Sigmoid colon (tissue), 3 donors: ENCODE results near the gene GOLGA3.

Source experiments
- POLR2A ChIP-seq, 2 donors: fragments of 450-650 bp; IDR thresholded peaks; one replicate each; pipeline ENCODE4 v1.6.1; 2016; ENCODE audit warnings: antibody characterized with exemption in 2 of 2, mild to moderate bottlenecking in 2 of 2, moderate library complexity in 2 of 2
- TF ChIP-seq, protein P1 (sequence below), 4 experiments: fragments of 450-650 bp in 3 of 4; fragments of 200-600 bp in 1 of 4; IDR thresholded peaks; one replicate each; pipeline ENCODE4 v1.5.1; 2016 to 2019; ENCODE audit warnings: antibody characterized with exemption in 4 of 4, mild to moderate bottlenecking in 3 of 4, moderate library complexity in 2 of 4

DNA sequence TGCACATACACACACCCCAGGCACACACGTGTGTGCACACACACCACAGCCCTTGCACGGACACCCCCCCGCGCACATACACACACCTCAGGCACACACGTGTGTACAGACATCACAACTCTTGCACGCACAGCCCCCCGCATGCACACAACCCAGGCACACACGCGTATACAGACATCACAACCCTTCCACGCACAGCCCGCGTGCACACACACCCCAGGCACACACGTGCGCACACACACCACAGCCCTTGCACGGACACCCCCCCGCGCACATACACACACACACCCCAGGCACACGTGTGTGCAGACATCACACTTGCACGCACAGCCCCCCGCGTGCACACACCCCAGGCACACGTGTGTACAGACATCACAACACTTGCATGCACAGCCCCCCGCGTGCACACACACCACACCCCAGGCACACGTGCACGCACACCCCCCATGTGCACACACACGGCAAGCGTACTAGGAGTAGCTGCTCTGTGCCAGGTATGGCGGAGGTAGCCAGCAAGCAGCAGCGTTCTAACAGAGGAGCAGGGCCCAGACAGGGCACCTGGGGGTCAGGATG is 48.8 kb downstream of the GOLGA3 start:
- TF ChIP-seq, protein P1, sequence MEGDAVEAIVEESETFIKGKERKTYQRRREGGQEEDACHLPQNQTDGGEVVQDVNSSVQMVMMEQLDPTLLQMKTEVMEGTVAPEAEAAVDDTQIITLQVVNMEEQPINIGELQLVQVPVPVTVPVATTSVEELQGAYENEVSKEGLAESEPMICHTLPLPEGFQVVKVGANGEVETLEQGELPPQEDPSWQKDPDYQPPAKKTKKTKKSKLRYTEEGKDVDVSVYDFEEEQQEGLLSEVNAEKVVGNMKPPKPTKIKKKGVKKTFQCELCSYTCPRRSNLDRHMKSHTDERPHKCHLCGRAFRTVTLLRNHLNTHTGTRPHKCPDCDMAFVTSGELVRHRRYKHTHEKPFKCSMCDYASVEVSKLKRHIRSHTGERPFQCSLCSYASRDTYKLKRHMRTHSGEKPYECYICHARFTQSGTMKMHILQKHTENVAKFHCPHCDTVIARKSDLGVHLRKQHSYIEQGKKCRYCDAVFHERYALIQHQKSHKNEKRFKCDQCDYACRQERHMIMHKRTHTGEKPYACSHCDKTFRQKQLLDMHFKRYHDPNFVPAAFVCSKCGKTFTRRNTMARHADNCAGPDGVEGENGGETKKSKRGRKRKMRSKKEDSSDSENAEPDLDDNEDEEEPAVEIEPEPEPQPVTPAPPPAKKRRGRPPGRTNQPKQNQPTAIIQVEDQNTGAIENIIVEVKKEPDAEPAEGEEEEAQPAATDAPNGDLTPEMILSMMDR (IDR thresholded peaks at IDR 0.05), result no peak
- no peak for TF ChIP-seq POLR2A (IDR thresholded peaks at IDR 0.05)
